HepG2 (cell line): ENCODE measurements around the gene SHISA5. TPM values are rescaled to one million over a fixed set of nuclear protein-coding genes. Genes with fewer than 3 reads are reported as not detected.

ENCODE experiments used
- ARID4A ChIP-seq: sonication (generic); formaldehyde crosslinking; IDR thresholded peaks from 2 replicates; pipeline ENCODE4 v1.5.0; 2020; ENCODE audit warnings: mild to moderate bottlenecking, missing genetic modification reagents, borderline replicate concordance
- ATF7-NPFF ChIP-seq: sonication (generic); formaldehyde crosslinking; IDR thresholded peaks from 2 replicates; pipeline ENCODE4 v1.8.1; 2023; ENCODE audit warnings: mild to moderate bottlenecking, low read depth, missing genetic modification reagents, moderate library complexity
- ELF1 ChIP-seq: sonication (generic); formaldehyde crosslinking; IDR thresholded peaks from 2 replicates; pipeline ENCODE4 v1.4.0; 2020; ENCODE audit warnings: missing genetic modification reagents
- EP300 ChIP-seq, 3 experiments: sonication (generic) in 1 of 3; formaldehyde crosslinking in 1 of 3; IDR thresholded peaks; 2 replicates each; pipeline versions ENCODE4 v1.5.1 to v1.6.1; 2011 to 2020; ENCODE audit warnings: low read depth in 2 of 3, low read length in 2 of 3, borderline replicate concordance in 1 of 3, improper control_type of control experiment in 1 of 3, mild to moderate bottlenecking in 1 of 3, missing genetic modification reagents in 1 of 3, moderate library complexity in 1 of 3
- LCORL ChIP-seq, 2 experiments: fragments of 450-650 bp in 1 of 2; sonication (generic) in 1 of 2; formaldehyde crosslinking in 1 of 2; IDR thresholded peaks; 2 replicates each; pipeline versions ENCODE4 v1.5.0 to v1.6.1; 2017 to 2020; ENCODE audit warnings: antibody characterized with exemption in 1 of 2, missing genetic modification reagents in 1 of 2
- MIER3 ChIP-seq: IDR thresholded peaks from 2 replicates; pipeline ENCODE4 v1.6.1; 2016; ENCODE audit warnings: missing compliant biosample characterization, borderline replicate concordance
- NCOA2 ChIP-seq: sonication (generic); formaldehyde crosslinking; IDR thresholded peaks from 2 replicates; pipeline ENCODE4 v1.8.0; 2022; ENCODE audit warnings: inconsistent platforms
- NFRKB ChIP-seq: fragments of 450-650 bp; IDR thresholded peaks from 2 replicates; pipeline ENCODE4 v1.6.1; 2017
- NR2C2 ChIP-seq: sonication (generic); formaldehyde crosslinking; IDR thresholded peaks from 2 replicates; pipeline ENCODE4 v1.4.0; 2020; ENCODE audit warnings: missing genetic modification reagents, mild to moderate bottlenecking, moderate library complexity, borderline replicate concordance
- PHF8 ChIP-seq: sonication (generic); formaldehyde crosslinking; IDR thresholded peaks from 2 replicates; pipeline ENCODE4 v1.5.0; 2020; ENCODE audit warnings: missing genetic modification reagents
- SKI ChIP-seq: fragments of 450-650 bp; IDR thresholded peaks from one replicate; pipeline ENCODE4 v1.6.1; 2018; ENCODE audit warnings: mild to moderate bottlenecking; ENCODE audit not compliant: partially characterized antibody
- TCF12 ChIP-seq, 2 experiments: fragments of 450-650 bp in 1 of 2; sonication (generic) in 1 of 2; formaldehyde crosslinking in 1 of 2; IDR thresholded peaks; 2 replicates each; pipeline versions ENCODE4 v1.6.1 to v1.8.0; 2017 to 2022; ENCODE audit warnings: antibody characterized with exemption in 1 of 2, mild to moderate bottlenecking in 1 of 2, missing genetic modification reagents in 1 of 2, moderate library complexity in 1 of 2
- ZBTB8A ChIP-seq: sonication (generic); formaldehyde crosslinking; IDR thresholded peaks from 2 replicates; pipeline ENCODE4 v1.4.0; 2020; ENCODE audit warnings: mild to moderate bottlenecking, low read depth, missing genetic modification reagents, borderline replicate concordance
- ZKSCAN8 ChIP-seq: IDR thresholded peaks from 2 replicates; pipeline ENCODE4 v1.6.1; 2016; ENCODE audit warnings: borderline replicate concordance, missing genetic modification reagents, missing compliant biosample characterization
- ZNF234 ChIP-seq: sonication (generic); formaldehyde crosslinking; conservative IDR thresholded peaks from 2 replicates; pipeline ENCODE4 v1.5.1; 2020; ENCODE audit warnings: mild to moderate bottlenecking, missing genetic modification reagents
- ZNF484 ChIP-seq: sonication (generic); formaldehyde crosslinking; IDR thresholded peaks from 2 replicates; pipeline ENCODE4 v1.5.1; 2020; ENCODE audit warnings: mild to moderate bottlenecking, low read depth, missing genetic modification reagents, borderline replicate concordance
- ZNF564 ChIP-seq: sonication (generic); formaldehyde crosslinking; IDR thresholded peaks from 2 replicates; pipeline ENCODE4 v1.8.1; 2023; ENCODE audit warnings: mild to moderate bottlenecking, missing genetic modification reagents
- ZNF629 ChIP-seq: sonication (generic); formaldehyde crosslinking; conservative IDR thresholded peaks from 2 replicates; pipeline ENCODE4 v1.5.0; 2020; ENCODE audit warnings: missing genetic modification reagents
- polyA plus RNA-seq, 8 experiments: library from polyadenylated mRNA; depleted of rRNA in 3 of 8; stranded (reverse) in 7 of 8; unstranded in 1 of 8; fragments of >200 nt; fragmentation: Illumina TruSeq in 4 of 8; extraction: Trizol in 4 of 8; gene quantifications; 2 replicates each; pipeline versions ENCODE4 v1.2.1 to v1.2.3, GENCODE V29; 2011 to 2016; ENCODE audit warnings: low read depth in 4 of 8, missing spikeins in 1 of 8, mixed read lengths in 1 of 8; ENCODE audit not compliant: insufficient read depth in 1 of 8
- total RNA-seq, 5 experiments: library from RNA; depleted of rRNA; stranded (reverse); fragments of >200 nt; fragmentation: Illumina TruSeq; extraction: Trizol; gene quantifications; 2 replicates each; pipeline ENCODE4 v1.2.3, GENCODE V29; 2016; ENCODE audit warnings: low read depth in 1 of 5
- TF ChIP-seq, protein P1 (sequence below): sonication (generic); formaldehyde crosslinking; IDR thresholded peaks from 2 replicates; pipeline ENCODE4 v1.5.0; 2020; ENCODE audit warnings: mild to moderate bottlenecking, missing genetic modification reagents, borderline replicate concordance

The SHISA5 gene
- total and polyA plus RNA-seq, 2 of the 13 experiments (the other 11 are each of a cell fraction or from before 2014, with no cell fraction given) = 75.8 to 91.4 TPM

DNA sequence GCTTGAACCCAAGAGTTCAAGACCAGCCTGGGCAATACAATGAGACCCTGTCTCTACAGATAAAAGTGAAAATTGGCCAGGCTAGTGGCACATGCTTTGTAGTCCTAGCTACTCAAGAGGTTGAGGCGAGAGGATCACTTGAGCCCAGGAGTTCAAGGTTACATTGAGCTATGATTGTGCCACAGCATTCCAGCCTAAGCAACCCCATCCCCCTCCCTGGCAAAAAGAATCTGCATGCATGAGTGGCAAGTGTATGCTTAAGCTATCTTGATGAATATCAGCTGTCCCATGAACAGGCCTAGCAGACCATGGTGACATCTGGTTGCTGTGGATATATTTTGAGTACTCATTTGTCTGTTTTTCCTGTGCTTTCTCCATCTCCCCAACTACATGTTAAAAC is 52.7 kb downstream of the SHISA5 start (continued):
- TF ChIP-seq ZKSCAN8 = peak; percentile 86; the same call in 1 of the 2 replicates
- TF ChIP-seq PHF8 (CRISPR knock-in tag) = no peak
- no peak for TF ChIP-seq ZBTB8A (CRISPR knock-in tag)
- TF ChIP-seq NFRKB = no peak
- no peak for TF ChIP-seq LCORL (IDR thresholded peaks at IDR 0.05)
- TF ChIP-seq LCORL (CRISPR knock-in tag; IDR thresholded peaks at IDR 0.05) = no peak
- TF ChIP-seq ELF1 (CRISPR knock-in tag) = no peak
- no peak for TF ChIP-seq ZNF484
- TF ChIP-seq NR2C2 (CRISPR knock-in tag) = peak; percentile 45; the same call in 1 of the 2 replicates
- TF ChIP-seq TCF12 (IDR thresholded peaks at IDR 0.05) = no peak
- no peak for TF ChIP-seq TCF12 (CRISPR knock-in tag; IDR thresholded peaks at IDR 0.05)
- peak; percentile 63; the same call in 1 of the 2 replicates for TF ChIP-seq NCOA2 (CRISPR knock-in tag)
- TF ChIP-seq ZNF629 (CRISPR knock-in tag) = no peak
- TF ChIP-seq EP300 (IDR thresholded peaks at IDR 0.05; ENCODE audit: low read depth in 2 of 2, low read length in 2 of 2) = peak in 1 of 2 experiments; percentile 31; a peak in 1 of 4 replicates
- peak; percentile 43; the same call in 1 of the 2 replicates for TF ChIP-seq EP300 (CRISPR knock-in tag; IDR thresholded peaks at IDR 0.05; ENCODE audit: borderline replicate concordance)
- TF ChIP-seq MIER3 = peak; percentile 30; the same call in 1 of the 2 replicates
- TF ChIP-seq ATF7-NPFF (CRISPR knock-in tag) = no peak
- TF ChIP-seq, protein P1, sequence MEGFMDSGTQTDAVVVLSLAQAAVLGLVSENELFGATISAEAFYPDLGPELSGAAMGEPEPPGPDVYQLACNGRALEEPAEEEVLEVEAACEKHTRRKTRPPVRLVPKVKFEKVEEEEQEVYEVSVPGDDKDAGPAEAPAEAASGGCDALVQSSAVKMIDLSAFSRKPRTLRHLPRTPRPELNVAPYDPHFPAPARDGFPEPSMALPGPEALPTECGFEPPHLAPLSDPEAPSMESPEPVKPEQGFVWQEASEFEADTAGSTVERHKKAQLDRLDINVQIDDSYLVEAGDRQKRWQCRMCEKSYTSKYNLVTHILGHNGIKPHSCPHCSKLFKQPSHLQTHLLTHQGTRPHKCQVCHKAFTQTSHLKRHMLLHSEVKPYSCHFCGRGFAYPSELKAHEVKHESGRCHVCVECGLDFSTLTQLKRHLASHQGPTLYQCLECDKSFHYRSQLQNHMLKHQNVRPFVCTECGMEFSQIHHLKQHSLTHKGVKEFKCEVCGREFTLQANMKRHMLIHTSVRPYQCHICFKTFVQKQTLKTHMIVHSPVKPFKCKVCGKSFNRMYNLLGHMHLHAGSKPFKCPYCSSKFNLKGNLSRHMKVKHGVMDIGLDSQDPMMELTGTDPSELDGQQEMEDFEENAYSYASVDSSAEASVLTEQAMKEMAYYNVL = no peak
- TF ChIP-seq SKI = no peak
- TF ChIP-seq ARID4A (CRISPR knock-in tag) = peak; percentile 42; the same call in 1 of the 2 replicates
- no peak for TF ChIP-seq ZNF234 (CRISPR knock-in tag)
- no peak for TF ChIP-seq ZNF564
